GM12892 (cell line): ENCODE data around the gene PIEZO1.

Experiments used
- POLR2AphosphoS5 ChIP-seq: IDR thresholded peaks from 2 replicates; pipeline ENCODE4 v1.6.1; 2011; ENCODE audit warnings: low read depth, low read length, control low read depth
- TAF1 ChIP-seq: IDR thresholded peaks from 2 replicates; pipeline ENCODE4 v1.6.1; 2011; ENCODE audit warnings: low read depth, mild to moderate bottlenecking, control low read depth, low read length, borderline replicate concordance

DNA sequence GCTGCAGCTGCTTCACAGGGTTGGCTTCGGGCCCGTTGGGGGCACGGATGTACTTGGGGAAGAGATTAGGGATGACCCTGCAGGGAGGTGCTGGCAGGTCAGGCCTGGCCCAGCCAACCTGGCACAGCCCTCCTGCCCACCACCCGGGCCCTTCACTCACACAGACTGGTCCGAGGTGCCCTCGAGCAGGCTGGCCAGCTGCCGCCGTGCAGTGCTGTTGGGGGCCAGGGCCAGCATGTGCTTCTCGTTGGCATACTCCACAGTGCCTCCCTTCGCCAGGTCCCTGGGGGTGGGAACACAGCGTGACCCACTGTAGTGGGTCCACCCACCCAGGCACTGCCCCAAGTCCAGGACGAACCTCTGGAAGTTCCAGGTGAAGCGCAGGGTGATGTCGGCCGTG is 68.8 kb downstream of the PIEZO1 start:
- TF ChIP-seq POLR2AphosphoS5 (no peak), TAF1 (no peak)
